H1 (cell line): ENCODE data around the gene KCNK4. TPM values are rescaled to one million over a fixed set of nuclear protein-coding genes. Genes with fewer than 3 reads are reported as not detected.

Experiments used
- CTCF ChIA-PET: fragments of 300-600 bp; sonication (Branson Sonifier 250); formaldehyde crosslinking; loops from one replicate; lab custom pipeline; 2021; ENCODE audit not compliant: partially characterized antibody; lab: Charles Lee
- POLR2A ChIA-PET: fragments of 300-600 bp; sonication (Branson Sonifier 250); formaldehyde crosslinking; loops from one replicate; lab custom pipeline; 2021; ENCODE audit warnings: inconsistent platforms; ENCODE audit not compliant: partially characterized antibody; lab: Charles Lee
- DNase-seq, 2 experiments: peaks; one replicate each; pipeline versions ENCODE4 v3.0.0 to v3.0.0-alpha.2; 2010 to 2022; ENCODE audit warnings: low spot score in 2 of 2, low read depth in 1 of 2, mixed read lengths in 1 of 2
- FAIRE-seq: peaks from 2 replicates; lab custom pipeline; 2011; peaks lifted over from hg19 to GRCh38; lab: Jason Lieb, UNC
- H2AFZ ChIP-seq: 2 replicates; pipeline ENCODE4 v1.8.1; 2012; ENCODE audit warnings: low read length, inconsistent platforms
- H2AK5ac ChIP-seq: 2 replicates; pipeline ENCODE4 v1.6.1; 2013; ENCODE audit warnings: low read depth, low read length
- H2BK120ac ChIP-seq: replicated peaks from 2 replicates; pipeline ENCODE3; 2013; ENCODE audit warnings: low read depth, low read length, inconsistent platforms
- H2BK12ac ChIP-seq: 2 replicates; pipeline ENCODE4 v1.6.1; 2013; ENCODE audit warnings: low read depth, low read length
- H2BK15ac ChIP-seq: 2 replicates; pipeline ENCODE4 v1.6.1; 2013; ENCODE audit warnings: low read length
- H2BK20ac ChIP-seq: 2 replicates; pipeline ENCODE4 v1.6.1; 2013; ENCODE audit warnings: low read length
- H2BK5ac ChIP-seq: 2 replicates; pipeline ENCODE4 v1.6.1; 2013; ENCODE audit warnings: low read depth, low read length
- H3K14ac ChIP-seq: 2 replicates; pipeline ENCODE4 v1.6.1; 2013; ENCODE audit warnings: inconsistent platforms; ENCODE audit not compliant: insufficient read length
- H3K18ac ChIP-seq: 2 replicates; pipeline ENCODE4 v1.6.1; 2013; ENCODE audit warnings: low read length; ENCODE audit errors: extremely low read depth
- H3K23ac ChIP-seq: 2 replicates; pipeline ENCODE4 v1.6.1; 2013; ENCODE audit warnings: inconsistent platforms; ENCODE audit not compliant: insufficient read length
- H3K23me2 ChIP-seq: 2 replicates; pipeline ENCODE4 v1.6.1; 2013; ENCODE audit warnings: low read depth, low read length
- H3K27ac ChIP-seq: 2 replicates; pipeline ENCODE4 v1.6.1; 2011; ENCODE audit warnings: low read depth, low read length, inconsistent platforms
- H3K27me3 ChIP-seq, 4 experiments: replicated peaks in 1 of 4; 1 replicate in 1 of 4; 2 replicates in 3 of 4; pipeline versions ENCODE4 v1.6.1 to v1.8.1; 2011 to 2013; ENCODE audit warnings: low read length in 3 of 4, mild to moderate bottlenecking in 3 of 4, inconsistent platforms in 2 of 4, mixed read lengths in 2 of 4, moderate library complexity in 1 of 4; ENCODE audit not compliant: control insufficient read depth in 3 of 4, insufficient read depth in 3 of 4; ENCODE audit errors: extremely low read depth in 1 of 4
- H3K36me3 ChIP-seq, 4 experiments: 2 replicates each; pipeline versions ENCODE4 v1.6.1 to v1.8.1; 2011 to 2013; ENCODE audit warnings: mild to moderate bottlenecking in 4 of 4, low read length in 3 of 4, moderate library complexity in 2 of 4, control low read depth in 1 of 4, inconsistent platforms in 1 of 4; ENCODE audit not compliant: insufficient read depth in 4 of 4, control insufficient read depth in 2 of 4
- H3K4ac ChIP-seq: replicated peaks from 2 replicates; pipeline ENCODE3; 2013; ENCODE audit warnings: low read length, low read depth, mixed read lengths, inconsistent platforms; ENCODE audit not compliant: insufficient read length
- H3K4me1 ChIP-seq, 4 experiments: replicated peaks in 1 of 4; 1 replicate in 1 of 4; 2 replicates in 3 of 4; pipeline versions ENCODE4 v1.6.1 to v1.8.1; 2011 to 2013; ENCODE audit warnings: low read length in 3 of 4, inconsistent platforms in 2 of 4, mixed read lengths in 1 of 4; ENCODE audit not compliant: insufficient read depth in 4 of 4, control insufficient read depth in 3 of 4
- H3K4me2 ChIP-seq, 2 experiments: 2 replicates each; pipeline versions ENCODE4 v1.6.1 to v1.8.1; 2011 to 2013; ENCODE audit warnings: low read depth in 2 of 2, low read length in 2 of 2, control low read depth in 1 of 2, inconsistent platforms in 1 of 2, mild to moderate bottlenecking in 1 of 2; ENCODE audit not compliant: insufficient read depth in 1 of 2
- H3K4me3 ChIP-seq, 4 experiments: fragments of 200-600, 300-600 bp in 1 of 4; sonication (generic), shearing (Covaris generic), sonication (Bioruptor Twin) in 1 of 4; 2 replicates each; pipeline versions ENCODE4 v1.5.1 to v1.8.1; 2011 to 2016; ENCODE audit warnings: low read length in 4 of 4, low read depth in 3 of 4, control low read depth in 2 of 4, inconsistent platforms in 2 of 4, mild to moderate bottlenecking in 2 of 4, mixed read lengths in 1 of 4, moderate library complexity in 1 of 4; ENCODE audit not compliant: insufficient read depth in 2 of 4; ENCODE audit errors: extremely low read depth in 1 of 4
- H3K56ac ChIP-seq: replicated peaks from 2 replicates; pipeline ENCODE3; 2013; ENCODE audit warnings: low read depth, mild to moderate bottlenecking, mixed read lengths, low read length, inconsistent platforms; ENCODE audit not compliant: insufficient read length
- H3K79me1 ChIP-seq: 2 replicates; pipeline ENCODE4 v1.6.1; 2013; ENCODE audit warnings: low read depth, low read length, control low read depth
- H3K79me2 ChIP-seq, 2 experiments: 2 replicates each; pipeline versions ENCODE4 v1.6.1 to v1.8.1; 2012 to 2013; ENCODE audit warnings: low read length in 2 of 2, mild to moderate bottlenecking in 2 of 2, inconsistent platforms in 1 of 2; ENCODE audit not compliant: insufficient read depth in 2 of 2, control insufficient read depth in 1 of 2
- H3K9ac ChIP-seq, 4 experiments: replicated peaks in 1 of 4; 1 replicate in 1 of 4; 2 replicates in 3 of 4; pipeline versions ENCODE4 v1.6.1 to v1.8.1; 2011 to 2013; ENCODE audit warnings: low read depth in 3 of 4, low read length in 3 of 4, control low read depth in 2 of 4, mild to moderate bottlenecking in 2 of 4, moderate library complexity in 2 of 4, inconsistent platforms in 1 of 4; ENCODE audit errors: extremely low read depth in 1 of 4
- H3K9me3 ChIP-seq, 2 experiments: 2 replicates each; pipeline versions ENCODE4 v1.6.1 to v1.8.1; 2012 to 2013; ENCODE audit warnings: mild to moderate bottlenecking in 2 of 2, moderate library complexity in 2 of 2, control low read depth in 1 of 2, inconsistent platforms in 1 of 2, low read depth in 1 of 2, low read length in 1 of 2, mixed read lengths in 1 of 2; ENCODE audit not compliant: insufficient read depth in 2 of 2
- H4K20me1 ChIP-seq, 2 experiments: replicated peaks in 1 of 2; 2 replicates each; pipeline versions ENCODE3 to v1.8.1; 2011 to 2013; ENCODE audit warnings: inconsistent platforms in 2 of 2, low read length in 2 of 2, mild to moderate bottlenecking in 1 of 2; ENCODE audit not compliant: insufficient read depth in 2 of 2, control insufficient read depth in 1 of 2
- H4K5ac ChIP-seq: 2 replicates; pipeline ENCODE4 v1.6.1; 2013; ENCODE audit warnings: low read length, low read depth, mixed read lengths, inconsistent platforms; ENCODE audit not compliant: insufficient read length
- H4K8ac ChIP-seq: 2 replicates; pipeline ENCODE4 v1.8.0; 2013; ENCODE audit warnings: mild to moderate bottlenecking, moderate library complexity, low read length, inconsistent platforms; ENCODE audit not compliant: insufficient read depth; ENCODE audit errors: extremely low read depth
- H4K91ac ChIP-seq: replicated peaks from 2 replicates; pipeline ENCODE3; 2013; ENCODE audit warnings: low read length, mixed read lengths, inconsistent platforms; ENCODE audit not compliant: insufficient read length
- BACH1 ChIP-seq: IDR thresholded peaks from 2 replicates; pipeline ENCODE4 v1.6.1; 2012; ENCODE audit warnings: low read length, improper control_type of control experiment
- BRCA1 ChIP-seq: IDR thresholded peaks from 2 replicates; pipeline ENCODE4 v1.6.1; 2012; ENCODE audit warnings: low read depth, low read length, improper control_type of control experiment
- GTF2F1 ChIP-seq: IDR thresholded peaks from 2 replicates; pipeline ENCODE4 v1.6.1; 2012; ENCODE audit warnings: low read depth, low read length, improper control_type of control experiment, borderline replicate concordance
- HDAC2 ChIP-seq, 2 experiments: fragments of 300-600 bp in 1 of 2; sonication (generic) in 1 of 2; IDR thresholded peaks; 2 replicates each; pipeline ENCODE4 v1.6.1; 2011 to 2012; ENCODE audit warnings: low read depth in 2 of 2, low read length in 2 of 2, mild to moderate bottlenecking in 2 of 2, moderate library complexity in 2 of 2, borderline replicate concordance in 1 of 2, inconsistent platforms in 1 of 2
- KDM4A ChIP-seq: IDR thresholded peaks from one replicate; pipeline ENCODE4 v1.7.1; 2012; ENCODE audit warnings: low read depth, mild to moderate bottlenecking, moderate library complexity, low read length, inconsistent platforms; ENCODE audit not compliant: severe bottlenecking
- KDM5A ChIP-seq: fragments of 200-600 bp; IDR thresholded peaks from 2 replicates; pipeline ENCODE4 v1.7.1; 2012; ENCODE audit warnings: mild to moderate bottlenecking, low read length, inconsistent platforms, mixed read lengths
- RBBP5 ChIP-seq: IDR thresholded peaks from 2 replicates; pipeline ENCODE4 v1.7.1; 2012; ENCODE audit warnings: low read depth, mild to moderate bottlenecking, inconsistent platforms, low read length, moderate library complexity, borderline replicate concordance
- WGBS, 2 experiments: shearing (Covaris generic) in 1 of 2; methylation state at CpG; one replicate each; pipeline versions ENCODE4 v1.1.6 to v1.1.7; 2013 to 2015; ENCODE audit warnings: low lambda C conversion rate in 2 of 2, mixed read lengths in 2 of 2, inconsistent platforms in 1 of 2, low coverage in 1 of 2, missing lambda C conversion rate in 1 of 2; ENCODE audit not compliant: insufficient replicate concordance in 2 of 2, insufficient coverage in 1 of 2, insufficient read length in 1 of 2; ENCODE audit errors: extremely low coverage in 1 of 2, missing lambda C conversion rate in 1 of 2; 5-methylcytosine and 5-hydroxymethylcytosine counted together
- polyA plus RNA-seq, 7 experiments: library from polyadenylated mRNA; depleted of rRNA in 3 of 7; stranded (reverse) in 5 of 7; unstranded in 2 of 7; fragments of >200 nt in 5 of 7; fragments of 200-250 nt in 2 of 7; gene quantifications; 1 replicate in 5 of 7; 2 replicates in 1 of 7; 4 replicates in 1 of 7; pipeline versions ENCODE4 v1.2.1 to v1.2.3, GENCODE V29; 2011 to 2013; ENCODE audit warnings: missing spikeins in 2 of 7, mixed read lengths in 2 of 7
- total RNA-seq: library from RNA; stranded (reverse); fragmentation: NEBNext Ultra II Directional; extraction: Animal tissue kit (Norgen Biotek cat#: 25700); gene quantifications from 2 replicates; pipeline ENCODE4 v1.2.1, GENCODE V29; 2021

Gene KCNK4
- total and polyA plus RNA-seq, 2 of the 8 experiments (the other 6 are each of a cell fraction or from before 2014, with no cell fraction given) = 0.19 TPM; not detected in 1

GRCh38 chr11:64295760-64296159, 4.7 kb downstream of the KCNK4 start:
- CTCF ChIA-PET = interaction anchor here (0.7 to 2.6 kb wide), 6 partner anchors 8 to 64 kb away, joined by 3 to 10 read pairs (median 3); partner anchors contain the start of genes BAD, GPR137 and TRMT112
- peaks cover 3 to 19% of the 10 kb centered on the region in 2 experiments for H4K20me1 ChIP-seq
- no peak overlapping the region for H4K91ac ChIP-seq
- H3K4me1 ChIP-seq = peaks cover 0 to 32% (median 16%) of the 10 kb centered on the region in 4 experiments; a peak in 5 of 7 replicates
- no peak overlapping the region for H3K23ac ChIP-seq
- H2BK5ac ChIP-seq = no peak overlapping the region
- no peak overlapping the region for H3K4me3 ChIP-seq
- H3K18ac ChIP-seq = no peak overlapping the region
- no peak overlapping the region; a peak in 1 of 4 replicates for H3K4me2 ChIP-seq
- H2BK120ac ChIP-seq = no peak overlapping the region
- no peaks in the 10 kb centered on the region for H3K79me1 ChIP-seq
- H4K5ac ChIP-seq = no peak overlapping the region
- H3K14ac ChIP-seq = no peak overlapping the region
- no peak overlapping the region for H2BK12ac ChIP-seq
- POLR2A ChIA-PET = interaction anchor here (0.7 to 1.9 kb wide), 2 partner anchors 11 kb away, joined by 5 to 14 read pairs; partner anchors contain the start of genes BAD and GPR137
- H2AK5ac ChIP-seq = no peak overlapping the region
- no peak overlapping the region for H2BK20ac ChIP-seq
- H3K9me3 ChIP-seq = no peaks in the 10 kb centered on the region; a peak in 1 of 4 replicates
- no peak overlapping the region for H2BK15ac ChIP-seq
- no peak for DNase-seq
- no peak overlapping the region for H3K9ac ChIP-seq
- TF ChIP-seq RBBP5 (no peak), HDAC2 (IDR thresholded peaks at IDR 0.05; ENCODE audit: borderline replicate concordance in 1 of 2, low read depth in 2 of 2, low read length in 2 of 2) (no peak), BRCA1 (no peak), BACH1 (no peak), KDM4A (no peak), KDM5A (no peak), GTF2F1 (no peak)
- TF ChIP-seq, all 59 proteins: peak for 0
- peaks cover 11% of the 10 kb centered on the region; the same call in 1 of the 2 replicates for H3K23me2 ChIP-seq
- no peaks in the 10 kb centered on the region for H3K79me2 ChIP-seq
- no peak for FAIRE-seq
- no peak overlapping the region for H3K4ac ChIP-seq
- H2AFZ ChIP-seq = no peak overlapping the region
- H3K56ac ChIP-seq = no peak overlapping the region
- peaks cover 0 to 9% (median 0%) of the 10 kb centered on the region in 4 experiments; a peak in 1 of 8 replicates for H3K36me3 ChIP-seq
- H3K27me3 ChIP-seq = peaks cover 90 to 100% (median 99%) of the 10 kb centered on the region in 4 experiments
- WGBS, 2 experiments = 63% methylated on average over 4 of the region's 4 CpGs; no CpG with 5 or more reads in 1 of the 2 experiments
- H4K8ac ChIP-seq = no peak overlapping the region
- no peak overlapping the region for H3K27ac ChIP-seq
